Measurements from ENCODE around the gene EYS.

EYS gene

GRCh38 chr6:64186592-64186991 lies 1520.4 kb downstream of the EYS start:
- Histone ChIP-seq H3K4me3 (ENCODE audit: low read depth, low read length) (no peak overlapping the region), H3K9ac (ENCODE audit: low read length) (no peak overlapping the region), H3K36me3 (ENCODE audit: control insufficient read depth, insufficient read depth, low read length) (no peaks in the 10 kb centered on the region), H3K27me3 (ENCODE audit: control insufficient read depth, insufficient read depth, low read length) (no peaks in the 10 kb centered on the region), H3K27ac (ENCODE audit: low read depth, low read length) (no peak overlapping the region), H3K4me1 (ENCODE audit: control insufficient read depth, insufficient read depth, low read length) (no peaks in the 10 kb centered on the region), H3K9me3 (ENCODE audit: control insufficient read depth, insufficient read depth, low read depth, low read length) (no peaks in the 10 kb centered on the region)

GRCh38 chr6:64185621-64186020 lies 1521.4 kb downstream of the EYS start:
- Histone ChIP-seq H3K27me3 (ENCODE audit: control insufficient read depth, insufficient read depth, low read length) (no peaks in the 10 kb centered on the region), H3K4me1 (ENCODE audit: control insufficient read depth, insufficient read depth, low read length) (no peaks in the 10 kb centered on the region), H3K9me3 (ENCODE audit: control insufficient read depth, insufficient read depth, low read depth, low read length) (no peaks in the 10 kb centered on the region), H3K4me3 (ENCODE audit: low read depth, low read length) (no peak overlapping the region), H3K27ac (ENCODE audit: low read depth, low read length) (no peak overlapping the region), H3K9ac (ENCODE audit: low read length) (no peak overlapping the region), H3K36me3 (ENCODE audit: control insufficient read depth, insufficient read depth, low read length) (no peaks in the 10 kb centered on the region)

GRCh38 chr6:64175296-64175695 lies 1531.7 kb downstream of the EYS start:
- Histone ChIP-seq H3K36me3 (ENCODE audit: control insufficient read depth, insufficient read depth, low read length) (no peaks in the 10 kb centered on the region), H3K9me3 (ENCODE audit: control insufficient read depth, insufficient read depth, low read depth, low read length) (no peaks in the 10 kb centered on the region), H3K4me3 (ENCODE audit: low read depth, low read length) (no peak overlapping the region), H3K9ac (ENCODE audit: low read length) (no peak overlapping the region), H3K4me1 (ENCODE audit: control insufficient read depth, insufficient read depth, low read length) (no peaks in the 10 kb centered on the region), H3K27ac (ENCODE audit: low read depth, low read length) (no peak overlapping the region), H3K27me3 (ENCODE audit: control insufficient read depth, insufficient read depth, low read length) (no peaks in the 10 kb centered on the region)

GRCh38 chr6:64170316-64170715 lies 1536.7 kb downstream of the EYS start:
- no peaks in the 10 kb centered on the region for H3K36me3 ChIP-seq (ENCODE audit: control insufficient read depth, insufficient read depth, low read length)

GRCh38 chr6:64160486-64160885 lies 1546.5 kb downstream of the EYS start:
- Histone ChIP-seq H3K36me3 (ENCODE audit: control insufficient read depth, insufficient read depth, low read length) (no peaks in the 10 kb centered on the region), H3K4me1 (ENCODE audit: control insufficient read depth, insufficient read depth, low read length) (no peaks in the 10 kb centered on the region), H3K9me3 (ENCODE audit: control insufficient read depth, insufficient read depth, low read depth, low read length) (no peaks in the 10 kb centered on the region), H3K27me3 (ENCODE audit: control insufficient read depth, insufficient read depth, low read length) (no peaks in the 10 kb centered on the region), H3K27ac (ENCODE audit: low read depth, low read length) (no peak overlapping the region), H3K9ac (ENCODE audit: low read length) (no peak overlapping the region), H3K4me3 (ENCODE audit: low read depth, low read length) (no peak overlapping the region)

More at GRCh38 chr6:64170316-64170715, 1536.7 kb downstream of the EYS start:
- Histone ChIP-seq H3K9me3 (ENCODE audit: control insufficient read depth, insufficient read depth, low read depth, low read length) (no peaks in the 10 kb centered on the region), H3K4me3 (ENCODE audit: low read depth, low read length) (no peak overlapping the region), H3K9ac (ENCODE audit: low read length) (no peak overlapping the region), H3K27me3 (ENCODE audit: control insufficient read depth, insufficient read depth, low read length) (no peaks in the 10 kb centered on the region), H3K27ac (ENCODE audit: low read depth, low read length) (no peak overlapping the region), H3K4me1 (ENCODE audit: control insufficient read depth, insufficient read depth, low read length) (no peaks in the 10 kb centered on the region)

GRCh38 chr6:64155063-64155462 lies 1552.0 kb downstream of the EYS start:
- H3K9me3 ChIP-seq (ENCODE audit: control insufficient read depth, insufficient read depth, low read depth, low read length): no peaks in the 10 kb centered on the region
- no peaks in the 10 kb centered on the region for H3K36me3 ChIP-seq (ENCODE audit: control insufficient read depth, insufficient read depth, low read length)
- no peak overlapping the region for H3K4me3 ChIP-seq (ENCODE audit: low read depth, low read length)

GRCh38 chr6:64146876-64147275 lies 1560.2 kb downstream of the EYS start:
- no peaks in the 10 kb centered on the region for H3K9me3 ChIP-seq (ENCODE audit: control insufficient read depth, insufficient read depth, low read depth, low read length)
- no peak overlapping the region for H3K4me3 ChIP-seq (ENCODE audit: low read depth, low read length)
- no peaks in the 10 kb centered on the region for H3K4me1 ChIP-seq (ENCODE audit: control insufficient read depth, insufficient read depth, low read length)
- H3K27ac ChIP-seq (ENCODE audit: low read depth, low read length): no peak overlapping the region
- no peaks in the 10 kb centered on the region for H3K36me3 ChIP-seq (ENCODE audit: control insufficient read depth, insufficient read depth, low read length)
- no peak overlapping the region for H3K9ac ChIP-seq (ENCODE audit: low read length)
- H3K27me3 ChIP-seq (ENCODE audit: control insufficient read depth, insufficient read depth, low read length): no peaks in the 10 kb centered on the region

More at GRCh38 chr6:64155063-64155462, 1552.0 kb downstream of the EYS start:
- H3K27ac ChIP-seq (ENCODE audit: low read depth, low read length): no peak overlapping the region
- no peak overlapping the region for H3K9ac ChIP-seq (ENCODE audit: low read length)
- H3K4me1 ChIP-seq (ENCODE audit: control insufficient read depth, insufficient read depth, low read length): no peaks in the 10 kb centered on the region
- H3K27me3 ChIP-seq (ENCODE audit: control insufficient read depth, insufficient read depth, low read length): no peaks in the 10 kb centered on the region

- Histone ChIP-seq H3K36me3 (ENCODE audit: control insufficient read depth, insufficient read depth, low read length) (no peaks in the 10 kb centered on the region), H3K4me1 (ENCODE audit: control insufficient read depth, insufficient read depth, low read length) (no peaks in the 10 kb centered on the region), H3K9ac (ENCODE audit: low read length) (no peak overlapping the region), H3K27ac (ENCODE audit: low read depth, low read length) (no peak overlapping the region), H3K4me3 (ENCODE audit: low read depth, low read length) (no peak overlapping the region), H3K27me3 (ENCODE audit: control insufficient read depth, insufficient read depth, low read length) (no peaks in the 10 kb centered on the region), H3K9me3 (ENCODE audit: control insufficient read depth, insufficient read depth, low read depth, low read length) (no peaks in the 10 kb centered on the region)
Measured at GRCh38 chr6:64146094-64146493, 1560.9 kb downstream of the EYS start.

GRCh38 chr6:64145658-64146057 lies 1561.4 kb downstream of the EYS start:
- no peaks in the 10 kb centered on the region for H3K36me3 ChIP-seq (ENCODE audit: control insufficient read depth, insufficient read depth, low read length)
- H3K4me1 ChIP-seq (ENCODE audit: control insufficient read depth, insufficient read depth, low read length): no peaks in the 10 kb centered on the region
- H3K9ac ChIP-seq (ENCODE audit: low read length): no peak overlapping the region
- no peaks in the 10 kb centered on the region for H3K9me3 ChIP-seq (ENCODE audit: control insufficient read depth, insufficient read depth, low read depth, low read length)
- no peak overlapping the region for H3K27ac ChIP-seq (ENCODE audit: low read depth, low read length)
- H3K27me3 ChIP-seq (ENCODE audit: control insufficient read depth, insufficient read depth, low read length): no peaks in the 10 kb centered on the region
- H3K4me3 ChIP-seq (ENCODE audit: low read depth, low read length): no peak overlapping the region

GRCh38 chr6:64143101-64143500 lies 1563.9 kb downstream of the EYS start:
- no peaks in the 10 kb centered on the region for H3K27me3 ChIP-seq (ENCODE audit: control insufficient read depth, insufficient read depth, low read length)
- H3K36me3 ChIP-seq (ENCODE audit: control insufficient read depth, insufficient read depth, low read length): no peaks in the 10 kb centered on the region
- H3K9me3 ChIP-seq (ENCODE audit: control insufficient read depth, insufficient read depth, low read depth, low read length): no peaks in the 10 kb centered on the region
- no peak overlapping the region for H3K4me3 ChIP-seq (ENCODE audit: low read depth, low read length)
- no peak overlapping the region for H3K27ac ChIP-seq (ENCODE audit: low read depth, low read length)
- no peak overlapping the region for H3K9ac ChIP-seq (ENCODE audit: low read length)
- no peaks in the 10 kb centered on the region for H3K4me1 ChIP-seq (ENCODE audit: control insufficient read depth, insufficient read depth, low read length)

GRCh38 chr6:64141680-64142079 lies 1565.3 kb downstream of the EYS start:
- Histone ChIP-seq H3K4me3 (ENCODE audit: low read depth, low read length) (no peak overlapping the region), H3K9me3 (ENCODE audit: control insufficient read depth, insufficient read depth, low read depth, low read length) (no peaks in the 10 kb centered on the region), H3K9ac (ENCODE audit: low read length) (no peak overlapping the region), H3K36me3 (ENCODE audit: control insufficient read depth, insufficient read depth, low read length) (no peaks in the 10 kb centered on the region), H3K4me1 (ENCODE audit: control insufficient read depth, insufficient read depth, low read length) (no peaks in the 10 kb centered on the region), H3K27ac (ENCODE audit: low read depth, low read length) (no peak overlapping the region), H3K27me3 (ENCODE audit: control insufficient read depth, insufficient read depth, low read length) (no peaks in the 10 kb centered on the region)
